ENCODE measurements around the gene EEF1AKMT1.

DNA sequence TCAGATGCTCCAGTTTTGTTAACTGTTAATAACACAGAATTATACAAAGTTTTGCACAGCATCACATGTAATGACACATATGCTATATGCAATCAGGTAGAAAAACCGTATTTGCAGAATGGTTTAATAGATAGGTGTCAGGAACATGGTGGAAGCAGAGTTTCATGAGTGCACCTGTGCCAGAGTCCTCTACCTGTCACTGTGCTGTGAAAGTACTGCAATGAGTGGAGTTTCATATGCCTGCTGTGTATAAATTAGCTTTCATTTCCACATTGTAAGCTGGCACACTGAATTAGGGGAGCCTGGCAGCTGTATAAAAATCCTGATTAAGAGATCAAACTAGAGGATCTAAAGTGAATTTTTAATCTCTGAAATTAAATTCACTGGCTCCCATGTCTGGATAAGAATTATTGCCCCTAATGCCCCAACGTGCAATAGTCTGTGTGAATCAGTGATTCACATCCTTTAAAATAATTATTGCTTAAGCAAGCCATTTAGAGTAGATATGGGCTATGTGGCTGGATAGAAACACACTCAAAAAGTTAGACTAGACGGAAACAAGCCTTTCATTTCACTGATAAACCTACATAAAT lies 8.5 kb upstream of the EEF1AKMT1 start:
- TF ChIP-seq, protein P1, sequence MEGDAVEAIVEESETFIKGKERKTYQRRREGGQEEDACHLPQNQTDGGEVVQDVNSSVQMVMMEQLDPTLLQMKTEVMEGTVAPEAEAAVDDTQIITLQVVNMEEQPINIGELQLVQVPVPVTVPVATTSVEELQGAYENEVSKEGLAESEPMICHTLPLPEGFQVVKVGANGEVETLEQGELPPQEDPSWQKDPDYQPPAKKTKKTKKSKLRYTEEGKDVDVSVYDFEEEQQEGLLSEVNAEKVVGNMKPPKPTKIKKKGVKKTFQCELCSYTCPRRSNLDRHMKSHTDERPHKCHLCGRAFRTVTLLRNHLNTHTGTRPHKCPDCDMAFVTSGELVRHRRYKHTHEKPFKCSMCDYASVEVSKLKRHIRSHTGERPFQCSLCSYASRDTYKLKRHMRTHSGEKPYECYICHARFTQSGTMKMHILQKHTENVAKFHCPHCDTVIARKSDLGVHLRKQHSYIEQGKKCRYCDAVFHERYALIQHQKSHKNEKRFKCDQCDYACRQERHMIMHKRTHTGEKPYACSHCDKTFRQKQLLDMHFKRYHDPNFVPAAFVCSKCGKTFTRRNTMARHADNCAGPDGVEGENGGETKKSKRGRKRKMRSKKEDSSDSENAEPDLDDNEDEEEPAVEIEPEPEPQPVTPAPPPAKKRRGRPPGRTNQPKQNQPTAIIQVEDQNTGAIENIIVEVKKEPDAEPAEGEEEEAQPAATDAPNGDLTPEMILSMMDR (IDR thresholded peaks at IDR 0.05; ENCODE audit: low read depth, low read length, poor library complexity, severe bottlenecking), result no peak
- TF ChIP-seq EZH2phosphoT487 (IDR thresholded peaks at IDR 0.05; ENCODE audit: borderline replicate concordance, low read length), result no peak
